Naive thymus-derived CD8-positive, alpha-beta T cell (primary cell): ENCODE results near the gene ZNF169. TPM values are rescaled to one million over a fixed set of nuclear protein-coding genes. Genes with fewer than 3 reads are reported as not detected.
"Not testable (repeated sequence)": the region's sequence is repeated elsewhere in the genome, so short reads cannot be mapped to it uniquely, and the experiment has no call there.

ENCODE experiments used
- ATAC-seq, 2 donors: fragments of 150-1000 bp; cut with Tn5 transposase in 1 of 2; sonication (Bioruptor Pico), chemical (Tn5 transposase) in 1 of 2; 1 replicate in 1 of 2; 2 replicates in 1 of 2; pipeline ENCODE4 v1.10.0; 2021; ENCODE audit warnings: mild to moderate bottlenecking in 2 of 2, moderate library complexity in 2 of 2
- POLR2A ChIA-PET: fragments of 350-600 bp; sonication (Branson Sonifier 250); formaldehyde crosslinking; loops from one replicate; lab custom pipeline; 2021; ENCODE audit warnings: antibody characterized with exemption; lab: Charles Lee
- DNase-seq, 10 donors: peaks; one replicate each; pipeline versions ENCODE4 v3.0.0 to v3.0.0-alpha.2; 2020 to 2022
- H3K27ac Mint-ChIP-seq, 10 donors: one replicate each; pipeline ENCODE4 v1.8.0; 2020 to 2022; ENCODE audit warnings: mild to moderate bottlenecking in 10 of 10, mixed read lengths in 10 of 10, moderate library complexity in 4 of 10, inconsistent platforms in 1 of 10
- H3K27me3 Mint-ChIP-seq, 5 donors: one replicate each; pipeline ENCODE4 v1.8.0; 2021 to 2022; ENCODE audit warnings: mixed read lengths in 5 of 5
- H3K36me3 Mint-ChIP-seq, 3 donors: one replicate each; pipeline ENCODE4 v1.8.0; 2020 to 2022; ENCODE audit warnings: mixed read lengths in 3 of 3, mild to moderate bottlenecking in 2 of 3, inconsistent platforms in 1 of 3
- H3K4me1 Mint-ChIP-seq, 4 donors: one replicate each; pipeline ENCODE4 v1.8.0; 2021 to 2022; ENCODE audit warnings: mixed read lengths in 4 of 4
- H3K4me3 Mint-ChIP-seq, 10 donors: one replicate each; pipeline ENCODE4 v1.8.0; 2020 to 2022; ENCODE audit warnings: mild to moderate bottlenecking in 10 of 10, mixed read lengths in 10 of 10, moderate library complexity in 6 of 10, inconsistent platforms in 1 of 10
- H3K9me3 Mint-ChIP-seq, 9 donors: one replicate each; pipeline ENCODE4 v1.8.0; 2020 to 2022; ENCODE audit warnings: mixed read lengths in 9 of 9, mild to moderate bottlenecking in 3 of 9, inconsistent platforms in 1 of 9, moderate library complexity in 1 of 9
- polyA plus RNA-seq, 3 donors: library from polyadenylated mRNA; unstranded; fragments of 300-500 nt; fragmentation: Illumina TruSeq; gene quantifications; one replicate each; pipeline ENCODE4 v1.2.3, GENCODE V29; 2021
- total RNA-seq, 8 experiments: library from RNA in 2 of 8; stranded (reverse) in 2 of 8; gene quantifications; one replicate each; pipeline ENCODE4 v1.2.3 and lab custom pipeline; 2021 to 2026

ZNF169 gene
- total RNA-seq (10 to 100 TPM; 21.8 TPM), polyA plus RNA-seq (1 to 10 TPM; 2.2 to 3.7 (median 3.2) TPM), total RNA-seq (lab: John Stamatoyannopoulos, UW) (6.8 to 17.7 (median 9.5) reads per million in 6 experiments)

DNA sequence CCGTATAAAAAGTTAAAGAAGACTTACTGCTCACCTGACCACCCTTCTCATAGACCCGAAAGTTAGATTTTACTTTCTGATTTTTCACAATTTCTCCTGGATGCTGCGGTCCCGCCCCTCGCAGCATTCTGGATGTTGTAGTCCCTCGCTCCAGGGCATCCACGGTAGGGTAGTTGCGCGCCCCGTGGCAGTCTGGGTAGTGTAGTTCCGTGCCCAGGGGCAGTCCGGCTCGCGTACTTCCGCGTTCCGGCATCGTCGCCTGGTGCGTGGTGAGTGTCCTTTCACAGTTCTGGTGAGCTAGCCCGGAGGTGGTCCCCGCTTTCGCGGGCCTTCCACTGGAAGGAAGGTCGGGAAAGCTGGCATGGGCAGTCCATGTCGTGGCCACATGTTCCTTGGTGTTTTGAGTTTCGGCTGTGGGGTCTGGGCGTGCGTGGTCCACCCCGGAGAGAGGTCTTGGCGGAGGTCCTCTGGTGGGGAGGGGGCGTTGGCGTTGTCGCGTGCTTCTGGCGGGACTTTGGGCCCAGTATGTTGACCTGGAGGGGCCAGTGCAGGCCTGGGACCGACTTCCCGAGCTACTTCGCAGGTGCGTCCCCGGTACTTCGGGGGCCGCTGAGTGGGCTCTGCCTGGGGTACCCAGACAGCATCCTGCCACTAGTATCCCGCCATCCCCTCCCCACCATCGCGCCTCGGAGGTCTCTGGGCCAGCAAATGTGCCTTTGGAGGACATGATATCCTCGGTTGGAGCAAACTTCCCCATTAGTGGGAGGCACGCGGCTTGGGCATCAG, at the start of gene ZNF169:
TSS of gene ZNF169 (plus strand) at position 222 of the 786 bp plus-strand sequence. CDS start 19,515 bp downstream, outside the sequence.
- peak; percentile 72 to 90 (median 80) for DNase-seq
- Mint-ChIP-seq H3K4me3 (peak within 1 kb of the TSS; percentile 94 to 100 (median 99)), H3K36me3 (peaks cover 3 to 19% (median 8%) of the 10 kb centered on the region in 3 donors), H3K9me3 (no peaks in the 10 kb centered on the region), H3K27ac (peak within 1 kb of the TSS; percentile 91 to 99 (median 96)), H3K4me1 (peaks cover 14 to 44% (median 42%) of the 10 kb centered on the region in 4 donors), H3K27me3 (peaks cover 0 to 7% (median 3%) of the 10 kb centered on the region in 5 donors)
- peak; percentile 100 for ATAC-seq
- POLR2A ChIA-PET, result interaction anchor here (0.5 to 0.7 kb wide), 2 partner anchors 114 to 1935 kb away, joined by 3 to 5 read pairs; no protein-coding TSS in a partner anchor

DNA sequence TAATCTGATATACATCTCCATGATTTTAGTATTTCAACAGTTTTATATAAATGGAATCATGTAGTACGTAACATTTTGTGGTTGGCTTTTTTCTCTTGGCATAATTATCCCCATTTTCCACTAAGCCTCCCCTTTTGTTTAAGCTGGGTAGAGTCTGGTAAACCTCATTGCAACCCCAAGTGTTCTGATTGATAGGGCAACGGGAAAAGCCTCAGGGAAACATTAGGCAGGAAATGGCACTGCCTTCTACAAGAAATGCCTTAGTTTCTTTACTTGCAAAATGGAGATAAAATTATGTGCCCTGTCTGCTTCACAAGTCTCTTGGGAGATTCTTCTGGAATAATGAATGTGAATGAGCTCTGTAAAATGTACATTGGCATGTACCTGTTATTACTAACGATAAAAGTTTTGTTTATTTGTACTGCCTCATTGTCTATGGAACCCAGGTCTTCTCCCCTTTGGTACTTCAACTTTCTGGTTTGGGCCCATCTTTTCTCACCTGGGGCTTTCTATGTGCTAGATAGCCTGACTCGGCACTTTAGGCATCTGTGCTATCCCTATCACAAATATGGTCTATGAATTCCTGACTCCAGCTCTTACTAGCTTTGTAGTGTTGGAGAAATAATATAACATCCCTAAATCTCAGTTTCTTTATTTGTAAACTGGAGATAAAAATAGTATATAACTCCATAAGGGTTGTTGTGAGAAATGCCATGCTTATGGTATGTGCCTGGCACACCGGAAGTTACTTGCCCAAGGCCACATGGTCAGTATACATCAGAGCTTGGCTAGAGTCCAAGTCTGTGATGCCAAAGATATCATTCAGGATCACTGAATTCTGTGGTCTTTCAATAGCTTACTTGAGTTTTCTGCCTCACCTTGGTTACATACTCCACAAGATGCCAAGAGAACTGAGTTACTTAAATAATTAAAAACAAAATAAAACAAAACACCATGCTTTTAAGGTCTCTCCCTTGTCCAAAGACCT, 48.2 kb upstream of the ZNF169 start:
- DNase-seq (no peak), ATAC-seq (no peak)
- Mint-ChIP-seq H3K4me1 (peaks cover 3 to 6% (median 4%) of the 10 kb centered on the region in 4 donors), H3K27me3 (peaks cover 5 to 11% (median 9%) of the 10 kb centered on the region in 5 donors), H3K36me3 (no peaks in the 10 kb centered on the region), H3K9me3 (peaks cover 0 to 2% (median 0%) of the 10 kb centered on the region in 9 donors), H3K27ac (no peak overlapping the region), H3K4me3 (no peak overlapping the region)
- POLR2A ChIA-PET, result no interaction called here

DNA sequence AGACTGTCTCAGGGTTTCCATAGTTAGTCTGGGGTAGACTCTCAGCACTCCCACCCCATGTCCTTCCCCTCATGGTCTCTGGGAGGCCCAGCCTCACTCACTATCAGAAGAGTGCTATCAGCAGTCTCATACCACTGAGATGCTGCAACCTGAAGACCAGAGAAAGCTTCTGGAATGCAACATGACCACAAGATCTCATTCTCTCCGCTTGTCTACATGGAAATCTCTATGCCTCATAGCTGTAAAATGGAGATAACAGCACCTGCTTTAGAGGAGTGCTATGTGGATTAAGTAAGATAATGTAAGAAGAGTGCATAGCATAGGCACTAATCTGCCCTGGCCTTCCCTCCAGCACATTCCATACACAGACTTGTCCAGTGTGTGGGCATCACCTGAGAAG, 47.0 kb upstream of the ZNF169 start:
- Mint-ChIP-seq H3K36me3 (no peaks in the 10 kb centered on the region), H3K4me1 (peaks cover 3 to 6% (median 4%) of the 10 kb centered on the region in 4 donors), H3K4me3 (no peak overlapping the region), H3K27me3 (peaks cover 5 to 19% (median 13%) of the 10 kb centered on the region in 5 donors), H3K9me3 (peaks cover 0 to 2% (median 0%) of the 10 kb centered on the region in 9 donors), H3K27ac (no peak overlapping the region)
- no peak for ATAC-seq
- POLR2A ChIA-PET, result no interaction called here
- no peak for DNase-seq

DNA sequence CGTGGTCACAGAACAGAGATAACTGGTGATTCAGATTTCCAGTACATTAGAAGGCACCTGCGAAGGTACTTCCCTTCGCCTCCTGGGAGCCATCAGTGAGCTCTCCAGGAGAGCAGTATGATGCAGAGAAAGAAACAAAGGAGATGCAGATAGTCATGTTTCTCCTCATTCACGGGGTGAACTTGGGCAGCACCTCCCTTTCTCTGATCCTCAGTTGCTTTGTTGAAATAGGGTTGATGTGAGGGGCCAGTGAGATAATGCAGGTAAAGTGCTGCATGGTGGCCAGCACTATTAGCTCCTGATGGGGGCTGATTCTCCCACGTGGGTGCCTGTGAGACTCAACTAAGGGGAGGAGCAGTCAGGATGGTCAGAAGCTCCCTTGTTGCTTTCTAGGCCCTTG, 46.6 kb upstream of the ZNF169 start:
- POLR2A ChIA-PET, result no interaction called here
- H3K4me1 Mint-ChIP-seq, result peaks cover 3 to 6% (median 4%) of the 10 kb centered on the region in 4 donors
- no peak for DNase-seq

DNA sequence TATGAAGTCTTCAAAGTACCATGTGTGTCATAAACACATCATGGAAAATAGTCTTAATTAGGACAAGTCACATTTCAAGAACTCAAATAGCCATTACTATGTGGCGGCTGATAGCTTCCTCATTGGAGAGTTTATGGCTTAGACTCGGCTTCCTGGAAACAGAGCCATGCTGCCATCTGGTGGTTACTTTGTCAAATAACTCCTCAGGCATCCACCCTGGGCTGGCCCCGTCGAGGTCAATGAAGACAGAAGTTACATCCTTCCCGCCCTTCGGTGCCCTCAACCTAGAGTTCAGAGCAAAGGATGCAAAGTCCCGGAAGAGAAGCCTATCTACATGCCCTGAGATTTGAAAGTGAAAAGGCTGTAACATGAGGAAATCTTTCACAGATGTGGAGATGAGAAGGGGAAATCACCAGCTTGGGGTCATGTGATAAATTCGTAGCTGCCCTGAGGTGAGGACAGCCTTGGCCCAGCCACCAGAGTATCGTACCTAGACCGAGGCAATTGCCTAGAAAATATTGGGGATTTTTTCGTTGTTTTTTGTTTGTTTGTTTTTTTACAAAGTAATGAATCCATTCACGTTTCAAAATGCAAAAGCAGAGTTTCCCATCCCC, 45.5 kb upstream of the ZNF169 start:
- peak overlapping the region in 6 of 10 donors; percentile 0 to 39 (median 20) for H3K4me3 Mint-ChIP-seq
- no peaks in the 10 kb centered on the region for H3K9me3 Mint-ChIP-seq
- ATAC-seq (peak; percentile 88 to 97), DNase-seq (peak; percentile 43 to 86 (median 69))
- POLR2A ChIA-PET, result interaction anchor here (0.7 to 0.9 kb wide), 2 partner anchors 47 to 149 kb away, joined by 3 read pairs; no protein-coding TSS in a partner anchor
- H3K4me1 Mint-ChIP-seq, result peaks cover 3 to 6% (median 4%) of the 10 kb centered on the region in 4 donors
- H3K36me3 Mint-ChIP-seq, result no peaks in the 10 kb centered on the region
- peaks cover 10 to 29% (median 17%) of the 10 kb centered on the region in 5 donors for H3K27me3 Mint-ChIP-seq
- peak overlapping the region in 2 of 10 donors; percentile 13 to 64 for H3K27ac Mint-ChIP-seq

More for the DNA sequence above, 46.6 kb upstream of the ZNF169 start:
- no peaks in the 10 kb centered on the region for H3K9me3 Mint-ChIP-seq
- ATAC-seq, result no peak
- no peak overlapping the region for H3K27ac Mint-ChIP-seq
- H3K36me3 Mint-ChIP-seq, result no peaks in the 10 kb centered on the region
- peaks cover 5 to 21% (median 13%) of the 10 kb centered on the region in 5 donors for H3K27me3 Mint-ChIP-seq
- H3K4me3 Mint-ChIP-seq, result no peak overlapping the region

DNA sequence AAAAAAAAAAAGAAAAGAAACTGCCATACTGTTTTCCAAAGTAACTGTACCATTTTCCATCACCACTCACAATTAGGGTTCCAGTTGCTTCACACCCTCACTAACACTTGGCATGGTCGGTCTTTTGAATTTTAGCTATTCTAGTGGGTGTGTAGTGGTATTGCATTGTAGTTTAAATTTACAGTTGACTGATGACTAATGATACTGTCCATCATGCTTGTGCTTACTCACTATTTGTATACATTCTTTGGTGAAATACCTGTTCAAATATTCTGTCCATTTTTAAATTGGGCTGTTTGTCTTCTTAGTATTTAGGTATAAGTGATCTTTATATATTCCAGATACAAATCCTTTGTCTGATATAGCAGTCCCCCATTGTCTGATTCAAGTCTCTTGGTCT, 36.2 kb upstream of the ZNF169 start:
- Mint-ChIP-seq H3K27me3 (peaks cover 7 to 24% (median 15%) of the 10 kb centered on the region in 5 donors), H3K36me3 (peaks cover 0 to 7% (median 0%) of the 10 kb centered on the region in 3 donors), H3K9me3 (peaks cover 0 to 17% (median 2%) of the 10 kb centered on the region in 9 donors), H3K27ac (no peak overlapping the region), H3K4me1 (no peaks in the 10 kb centered on the region), H3K4me3 (no peak overlapping the region)
- POLR2A ChIA-PET, result no interaction called here
- ATAC-seq (no peak), DNase-seq (no peak)

DNA sequence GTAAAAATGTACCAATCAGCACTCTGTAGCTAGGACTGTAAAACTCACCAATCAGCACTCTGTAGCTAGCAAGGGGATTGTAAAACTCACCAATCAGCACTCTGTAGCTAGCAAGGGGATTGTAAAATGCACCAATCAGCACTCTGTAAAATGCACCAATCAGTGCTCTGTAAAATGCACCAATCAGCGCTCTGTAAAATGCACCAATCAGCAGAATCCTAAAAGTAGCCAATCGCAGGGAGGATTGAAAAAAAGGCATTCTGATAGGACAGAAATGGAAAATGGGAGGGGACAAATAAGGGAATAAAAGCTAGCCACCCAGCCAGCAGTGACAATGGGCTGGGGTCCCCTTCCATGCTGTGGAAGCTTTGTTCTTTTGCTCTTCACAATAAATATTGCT, 33.7 kb upstream of the ZNF169 start:
- DNase-seq, POLR2A ChIA-PET, H3K27ac Mint-ChIP-seq, H3K4me1 Mint-ChIP-seq, H3K4me3 Mint-ChIP-seq, ATAC-seq: not testable (repeated sequence)
- H3K36me3 Mint-ChIP-seq, result peaks cover 3 to 14% (median 7%) of the 10 kb centered on the region in 3 donors
- H3K9me3 Mint-ChIP-seq, result peaks cover 0 to 25% (median 9%) of the 10 kb centered on the region in 9 donors
- H3K27me3 Mint-ChIP-seq, result peaks cover 10 to 34% (median 26%) of the 10 kb centered on the region in 5 donors

DNA sequence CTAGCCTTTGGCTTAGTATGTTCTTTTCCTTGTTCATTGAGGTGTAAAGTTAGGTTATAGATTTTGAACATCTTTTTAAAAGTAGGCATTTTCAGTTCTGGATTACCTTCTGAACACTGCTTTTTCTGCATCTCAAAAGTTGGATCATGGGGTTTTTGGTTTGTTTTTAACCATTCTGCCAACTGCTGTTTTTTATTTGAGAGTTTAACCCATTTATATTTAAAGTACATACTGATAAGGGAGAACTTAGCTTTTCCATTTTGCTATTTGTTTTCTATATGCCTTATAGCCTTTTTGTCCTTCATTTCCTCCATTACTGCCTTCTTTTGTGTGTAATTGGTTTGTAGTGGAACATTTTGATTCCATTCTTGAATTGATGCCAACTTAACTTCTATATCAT, 30.5 kb upstream of the ZNF169 start:
- Mint-ChIP-seq H3K4me1 (no peaks in the 10 kb centered on the region), H3K4me3 (no peak overlapping the region), H3K27me3 (peaks cover 13 to 36% (median 24%) of the 10 kb centered on the region in 5 donors), H3K36me3 (peaks cover 3 to 14% (median 7%) of the 10 kb centered on the region in 3 donors), H3K27ac (no peak overlapping the region), H3K9me3 (peaks cover 0 to 26% (median 9%) of the 10 kb centered on the region in 9 donors)
- POLR2A ChIA-PET, result no interaction called here
- no peak for ATAC-seq
- no peak for DNase-seq

DNA sequence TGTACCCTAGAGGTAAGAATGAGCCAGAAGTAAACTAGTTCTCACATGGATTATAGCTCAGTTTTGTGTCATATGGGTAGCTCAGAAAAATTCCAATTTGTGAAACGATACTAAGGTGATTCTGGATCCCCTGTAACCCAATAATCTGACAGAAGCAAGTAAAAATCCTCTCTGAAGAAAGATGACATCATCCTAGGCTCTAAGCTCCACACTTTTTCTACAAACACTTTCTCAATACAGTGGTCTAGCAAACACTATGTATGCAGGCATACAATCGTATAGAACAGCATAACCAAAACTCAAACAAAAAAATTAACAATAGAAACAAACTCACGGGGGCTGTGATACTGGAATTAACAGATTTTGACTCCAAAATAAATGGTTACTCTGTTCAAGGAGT, 26.7 kb upstream of the ZNF169 start:
- POLR2A ChIA-PET, result no interaction called here
- no peak for DNase-seq
- no peak overlapping the region for H3K4me3 Mint-ChIP-seq
- H3K36me3 Mint-ChIP-seq, result peaks cover 3 to 7% (median 6%) of the 10 kb centered on the region in 3 donors
- peaks cover 0 to 16% (median 7%) of the 10 kb centered on the region in 9 donors for H3K9me3 Mint-ChIP-seq
- no peak for ATAC-seq
- no peak overlapping the region for H3K27ac Mint-ChIP-seq
- peaks cover 12 to 35% (median 21%) of the 10 kb centered on the region in 5 donors for H3K27me3 Mint-ChIP-seq
- no peaks in the 10 kb centered on the region for H3K4me1 Mint-ChIP-seq

DNA sequence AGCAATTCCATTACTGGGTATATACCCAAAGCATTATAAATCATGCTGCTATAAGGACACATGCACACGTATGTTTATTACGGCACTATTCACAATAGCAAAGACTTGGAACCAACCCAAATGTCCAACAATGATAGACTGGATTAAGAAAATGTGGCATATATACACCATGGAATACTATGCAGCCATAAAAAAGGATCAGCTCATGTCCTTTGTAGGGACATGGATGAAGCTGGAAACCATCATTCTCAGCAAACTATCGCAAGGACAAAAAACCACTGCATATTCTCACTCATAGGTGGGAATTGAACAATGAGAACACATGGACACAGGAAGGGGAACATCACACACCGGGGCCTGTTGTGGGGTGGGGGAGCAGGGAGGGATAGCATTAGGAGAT, 18.0 kb upstream of the ZNF169 start:
- H3K36me3 Mint-ChIP-seq, result not testable (repeated sequence)

DNA sequence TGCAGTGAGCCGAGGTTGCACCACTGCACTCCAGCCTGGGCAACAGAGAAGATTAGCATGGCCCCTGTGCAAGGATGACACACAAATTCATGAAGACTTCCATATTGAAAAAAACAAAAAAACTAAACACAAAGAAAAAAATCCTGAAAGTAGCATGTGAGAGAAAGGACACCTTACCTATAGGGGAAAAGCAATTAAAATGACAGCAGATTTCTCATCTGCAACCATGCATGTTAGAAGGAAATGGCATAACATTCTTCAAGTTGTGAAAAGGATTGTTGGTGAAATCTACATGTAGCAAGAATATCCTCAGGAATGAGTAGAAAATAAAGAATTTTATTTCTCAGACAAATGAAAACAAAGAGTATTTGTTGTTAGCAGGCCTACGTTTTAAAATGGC, 13.4 kb upstream of the ZNF169 start:
- H3K27ac Mint-ChIP-seq, result no peak overlapping the region
- POLR2A ChIA-PET, result no interaction called here
- no peak for ATAC-seq

More for the DNA sequence above, 18.0 kb upstream of the ZNF169 start:
- H3K4me3 Mint-ChIP-seq, ATAC-seq, H3K27ac Mint-ChIP-seq, H3K27me3 Mint-ChIP-seq, POLR2A ChIA-PET, DNase-seq, H3K9me3 Mint-ChIP-seq, H3K4me1 Mint-ChIP-seq: not testable (repeated sequence)

More for the DNA sequence above, 13.4 kb upstream of the ZNF169 start:
- Mint-ChIP-seq H3K9me3 (peaks cover 0 to 7% (median 0%) of the 10 kb centered on the region in 9 donors), H3K4me1 (peaks cover 6 to 8% (median 8%) of the 10 kb centered on the region in 4 donors), H3K27me3 (peaks cover 0 to 11% (median 0%) of the 10 kb centered on the region in 5 donors), H3K36me3 (no peaks in the 10 kb centered on the region), H3K4me3 (no peak overlapping the region)
- DNase-seq, result no peak
